Natural killer cell treated with Interleukin-12 subunit alpha and Interleukin-12 subunit beta and Interleukin-15 and Interleukin-18, amount 100 ng/mL, for 72 hours (primary cell): ENCODE data around the gene TSC22D4. TPM values are rescaled to one million over a fixed set of nuclear protein-coding genes. Genes with fewer than 3 reads are reported as not detected.
"Not testable (repeated sequence)": the region's sequence is repeated elsewhere in the genome, so short reads cannot be mapped to it uniquely, and the experiment has no call there.

Experiments used
- ATAC-seq, 2 donors: fragments of 150-1000 bp; cut with Tn5 transposase in 1 of 2; sonication (Bioruptor Pico), chemical (Tn5 transposase) in 1 of 2; 2 replicates each; pipeline ENCODE4 v1.10.0; 2021
- DNase-seq: peaks from one replicate; pipeline ENCODE4 v3.0.0; 2022; ENCODE audit warnings: low spot score
- H3K27ac Mint-ChIP-seq, 2 donors: 1 replicate in 1 of 2; 2 replicates in 1 of 2; pipeline ENCODE4 v1.8.0; 2022; ENCODE audit warnings: mixed read lengths in 2 of 2, mild to moderate bottlenecking in 1 of 2, moderate library complexity in 1 of 2
- H3K27me3 Mint-ChIP-seq, 2 donors: 1 replicate in 1 of 2; 2 replicates in 1 of 2; pipeline ENCODE4 v1.8.0; 2022; ENCODE audit warnings: mixed read lengths in 2 of 2
- H3K36me3 Mint-ChIP-seq: one replicate; pipeline ENCODE4 v1.8.0; 2022; ENCODE audit warnings: mixed read lengths
- H3K4me1 Mint-ChIP-seq, 2 donors: 1 replicate in 1 of 2; 2 replicates in 1 of 2; pipeline ENCODE4 v1.8.0; 2022; ENCODE audit warnings: low read depth in 2 of 2, mixed read lengths in 2 of 2, mild to moderate bottlenecking in 1 of 2
- H3K4me3 Mint-ChIP-seq: one replicate; pipeline ENCODE4 v1.8.0; 2022; ENCODE audit warnings: mixed read lengths
- H3K9me3 Mint-ChIP-seq: 2 replicates; pipeline ENCODE4 v1.8.0; 2022; ENCODE audit warnings: mixed read lengths
- total RNA-seq, 2 donors: library from RNA; stranded (reverse); gene quantifications; one replicate each; pipeline ENCODE4 v1.2.3, GENCODE V29; 2022

Gene TSC22D4
- total RNA-seq, 2 donors from 2014 or later = 129 to 134 TPM

GRCh38 chr7:100509231-100509630 lies 30.2 kb upstream of the TSC22D4 start:
- no peak overlapping the region for H3K27ac Mint-ChIP-seq
- ATAC-seq = no peak
- H3K4me3 Mint-ChIP-seq = no peak overlapping the region
- H3K36me3 Mint-ChIP-seq = no peaks in the 10 kb centered on the region
- DNase-seq = no peak
- no peaks in the 10 kb centered on the region for H3K9me3 Mint-ChIP-seq
- no peaks in the 10 kb centered on the region for H3K4me1 Mint-ChIP-seq
- H3K27me3 Mint-ChIP-seq = peaks cover 23 to 27% of the 10 kb centered on the region in 2 donors

- no peak for DNase-seq
- Mint-ChIP-seq H3K36me3 (no peaks in the 10 kb centered on the region), H3K4me1 (no peaks in the 10 kb centered on the region), H3K27me3 (peaks cover 18% of the 10 kb centered on the region in 2 donors), H3K27ac (no peak overlapping the region), H3K9me3 (no peaks in the 10 kb centered on the region), H3K4me3 (no peak overlapping the region)
- ATAC-seq = no peak
Measured at GRCh38 chr7:100506356-100506923, 27.4 kb upstream of the TSC22D4 start.

GRCh38 chr7:100504887-100505611 lies 26.0 kb upstream of the TSC22D4 start:
- H3K9me3 Mint-ChIP-seq = no peaks in the 10 kb centered on the region
- no peaks in the 10 kb centered on the region for H3K36me3 Mint-ChIP-seq
- no peaks in the 10 kb centered on the region for H3K4me1 Mint-ChIP-seq
- DNase-seq (no peak), ATAC-seq (no peak)
- peaks cover 8 to 15% of the 10 kb centered on the region in 2 donors for H3K27me3 Mint-ChIP-seq
- no peak overlapping the region for H3K4me3 Mint-ChIP-seq
- no peak overlapping the region for H3K27ac Mint-ChIP-seq

- H3K36me3 Mint-ChIP-seq, ATAC-seq, H3K27ac Mint-ChIP-seq, H3K4me1 Mint-ChIP-seq, H3K9me3 Mint-ChIP-seq, DNase-seq, H3K4me3 Mint-ChIP-seq: not testable (repeated sequence)
- H3K27me3 Mint-ChIP-seq = peaks cover 8 to 11% of the 10 kb centered on the region in 2 donors
Measured at GRCh38 chr7:100504031-100504430, 25.0 kb upstream of the TSC22D4 start.

- not testable (repeated sequence) for H3K9me3 Mint-ChIP-seq, H3K27ac Mint-ChIP-seq, H3K4me3 Mint-ChIP-seq, H3K4me1 Mint-ChIP-seq, H3K27me3 Mint-ChIP-seq, DNase-seq, ATAC-seq, H3K36me3 Mint-ChIP-seq
Measured at GRCh38 chr7:100500743-100501142, 21.7 kb upstream of the TSC22D4 start.

GRCh38 chr7:100496509-100496908 lies 17.5 kb upstream of the TSC22D4 start:
- Mint-ChIP-seq H3K27ac (no peak overlapping the region), H3K4me3 (no peak overlapping the region), H3K4me1 (peaks cover 4 to 9% of the 10 kb centered on the region in 2 donors), H3K9me3 (no peaks in the 10 kb centered on the region), H3K27me3 (peaks cover 22 to 34% of the 10 kb centered on the region in 2 donors), H3K36me3 (no peaks in the 10 kb centered on the region)
- no peak for ATAC-seq
- DNase-seq = no peak

- DNase-seq (no peak), ATAC-seq (peak; percentile 65 to 73)
- H3K27ac Mint-ChIP-seq = no peak overlapping the region
- no peaks in the 10 kb centered on the region for H3K36me3 Mint-ChIP-seq
- peaks cover 28 to 34% of the 10 kb centered on the region in 2 donors for H3K27me3 Mint-ChIP-seq
- peaks cover 4 to 9% of the 10 kb centered on the region in 2 donors for H3K4me1 Mint-ChIP-seq
- no peaks in the 10 kb centered on the region for H3K9me3 Mint-ChIP-seq
- peak overlapping the region; percentile 40 for H3K4me3 Mint-ChIP-seq
Measured at GRCh38 chr7:100493476-100494264, 14.7 kb upstream of the TSC22D4 start.

GRCh38 chr7:100492738-100493475 lies 13.9 kb upstream of the TSC22D4 start:
- ATAC-seq = no peak
- Mint-ChIP-seq H3K9me3 (no peaks in the 10 kb centered on the region), H3K27ac (no peak overlapping the region), H3K4me1 (peaks cover 4 to 9% of the 10 kb centered on the region in 2 donors), H3K27me3 (peaks cover 28 to 34% of the 10 kb centered on the region in 2 donors), H3K36me3 (no peaks in the 10 kb centered on the region), H3K4me3 (peak overlapping the region; percentile 40)
- DNase-seq = no peak

GRCh38 chr7:100491192-100491578 lies 12.2 kb upstream of the TSC22D4 start:
- Mint-ChIP-seq H3K36me3 (no peaks in the 10 kb centered on the region), H3K27ac (no peak overlapping the region), H3K4me3 (no peak overlapping the region), H3K9me3 (no peaks in the 10 kb centered on the region), H3K27me3 (peaks cover 26 to 31% of the 10 kb centered on the region in 2 donors), H3K4me1 (peaks cover 4 to 9% of the 10 kb centered on the region in 2 donors)
- DNase-seq (no peak), ATAC-seq (no peak)

- no peak for ATAC-seq
- no peak overlapping the region for H3K4me3 Mint-ChIP-seq
- peaks cover 4 to 9% of the 10 kb centered on the region in 2 donors for H3K4me1 Mint-ChIP-seq
- H3K36me3 Mint-ChIP-seq = no peaks in the 10 kb centered on the region
- peaks cover 25 to 26% of the 10 kb centered on the region in 2 donors for H3K27me3 Mint-ChIP-seq
- no peak overlapping the region for H3K27ac Mint-ChIP-seq
- no peak for DNase-seq
- no peaks in the 10 kb centered on the region for H3K9me3 Mint-ChIP-seq
Measured at GRCh38 chr7:100490483-100491191, 11.6 kb upstream of the TSC22D4 start.

- no peak overlapping the region for H3K27ac Mint-ChIP-seq
- peaks cover 18% of the 10 kb centered on the region in 2 donors for H3K27me3 Mint-ChIP-seq
- H3K4me3 Mint-ChIP-seq = no peak overlapping the region
- no peaks in the 10 kb centered on the region for H3K9me3 Mint-ChIP-seq
- no peaks in the 10 kb centered on the region for H3K36me3 Mint-ChIP-seq
- H3K4me1 Mint-ChIP-seq = peaks cover 4 to 9% of the 10 kb centered on the region in 2 donors
- DNase-seq = no peak
- ATAC-seq = no peak
Measured at GRCh38 chr7:100489824-100490223, 10.8 kb upstream of the TSC22D4 start.

- Mint-ChIP-seq H3K9me3 (no peaks in the 10 kb centered on the region), H3K27me3 (peaks cover 13 to 14% of the 10 kb centered on the region in 2 donors), H3K36me3 (no peaks in the 10 kb centered on the region), H3K27ac (no peak overlapping the region), H3K4me1 (peaks cover 4 to 9% of the 10 kb centered on the region in 2 donors), H3K4me3 (no peak overlapping the region)
- DNase-seq (no peak), ATAC-seq (no peak)
Measured at GRCh38 chr7:100489121-100489520, 10.1 kb upstream of the TSC22D4 start.
